OCI-M2 (cell line): Measurements from ENCODE around the gene SLC7A9.

ENCODE experiments used
- DNase-seq: peaks from one replicate; lab custom pipeline; 2025; ENCODE audit not compliant: unreplicated experiment; lab: John Stamatoyannopoulos, UW

The SLC7A9 gene

GRCh38 chr19:32828643-32829344 is 40.8 kb downstream of the SLC7A9 start:
- DNase-seq, result no peak

GRCh38 chr19:32828139-32828538 is 41.4 kb downstream of the SLC7A9 start:
- DNase-seq, result no peak

- no peak for DNase-seq
Measured at GRCh38 chr19:32824916-32825608, 44.5 kb downstream of the SLC7A9 start.

GRCh38 chr19:32824191-32824751 is 45.3 kb downstream of the SLC7A9 start:
- no peak for DNase-seq

- DNase-seq, result no peak
Measured at GRCh38 chr19:32823747-32824102, 45.8 kb downstream of the SLC7A9 start.

GRCh38 chr19:32822916-32823746 is 46.4 kb downstream of the SLC7A9 start:
- no peak for DNase-seq

GRCh38 chr19:32819419-32820400 is 49.9 kb downstream of the SLC7A9 start:
- DNase-seq, result no peak

- no peak for DNase-seq
Measured at GRCh38 chr19:32818536-32818935, 51.0 kb downstream of the SLC7A9 start.

- no peak for DNase-seq
Measured at GRCh38 chr19:32817569-32818476, 51.7 kb downstream of the SLC7A9 start.

- DNase-seq, result no peak
Measured at GRCh38 chr19:32816555-32817099, 52.9 kb downstream of the SLC7A9 start.

- DNase-seq, result no peak
Measured at GRCh38 chr19:32814624-32815023, 54.9 kb downstream of the SLC7A9 start.

GRCh38 chr19:32813862-32814425 is 55.6 kb downstream of the SLC7A9 start:
- no peak for DNase-seq

- DNase-seq, result no peak
Measured at GRCh38 chr19:32812571-32812970, 57.0 kb downstream of the SLC7A9 start.

- no peak for DNase-seq
Measured at GRCh38 chr19:32812036-32812435, 57.5 kb downstream of the SLC7A9 start.

- no peak for DNase-seq
Measured at GRCh38 chr19:32811151-32811550, 58.4 kb downstream of the SLC7A9 start.

GRCh38 chr19:32810452-32810851 is 59.1 kb downstream of the SLC7A9 start:
- no peak for DNase-seq

- DNase-seq, result no peak
Measured at GRCh38 chr19:32809754-32810153, 59.8 kb downstream of the SLC7A9 start.

GRCh38 chr19:32809254-32809653 is 60.3 kb downstream of the SLC7A9 start:
- DNase-seq, result no peak

- DNase-seq, result no peak
Measured at GRCh38 chr19:32808236-32808635, 61.3 kb downstream of the SLC7A9 start.
